ENCODE data around the gene MCOLN2. TPM values are rescaled to one million over a fixed set of nuclear protein-coding genes. Genes with fewer than 3 reads are reported as not detected.

The MCOLN2 gene
- total RNA-seq, 2 experiments from 2014 or later: 7.4 to 8.4 TPM

GRCh38 chr1:84933011-84933611 is 63.8 kb downstream of the MCOLN2 start:
- intact Hi-C loops (cut with micrococcal nuclease): loop anchor here (10.0 kb wide), 1 partner anchor 1028 kb away; no protein-coding TSS in a partner anchor
- DNase-seq: no peak
- Mint-ChIP-seq H3K9me3 (no peaks in the 10 kb centered on the region), H3K27ac (no peak overlapping the region), H3K4me1 (ENCODE audit: low read depth) (peaks cover 16% of the 10 kb centered on the region), H3K36me3 (ENCODE audit: low read depth) (no peaks in the 10 kb centered on the region), H3K27me3 (ENCODE audit: low read depth) (no peaks in the 10 kb centered on the region), H3K4me3 (no peak overlapping the region)
- CTCF ChIA-PET: interaction anchor here (1.0 to 4.4 kb wide), 5 partner anchors 12 to 179 kb away, joined by 3 to 39 read pairs (median 3); no protein-coding TSS in a partner anchor

DNA sequence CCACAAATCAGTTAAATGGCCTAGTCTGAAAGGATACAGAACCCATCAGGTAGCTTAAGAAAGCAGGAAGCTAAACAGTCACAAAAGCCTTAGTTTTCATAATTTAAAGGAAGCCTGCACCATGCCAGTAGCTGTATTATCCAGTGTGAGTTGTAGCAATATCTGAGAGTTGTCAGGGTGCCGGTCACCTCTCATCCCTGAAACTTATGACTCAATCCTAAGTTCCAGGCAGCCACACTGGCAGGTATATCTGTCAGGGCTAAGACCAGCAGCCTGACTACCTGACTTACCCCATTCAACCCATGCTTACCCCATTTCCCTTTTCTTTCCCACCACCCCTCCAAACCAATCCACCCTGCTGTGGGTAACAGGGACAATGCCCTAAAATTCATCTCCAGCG is 66.1 kb downstream of the MCOLN2 start:
- CTCF ChIA-PET: interaction anchor here (1.2 to 1.3 kb wide), 3 partner anchors 159 to 324 kb away, joined by 3 to 4 read pairs (median 3); no protein-coding TSS in a partner anchor
- intact Hi-C loops (cut with micrococcal nuclease): loop anchor here (10.0 kb wide), 1 partner anchor 1026 kb away; no protein-coding TSS in a partner anchor
- no peak overlapping the region for H3K27ac Mint-ChIP-seq

DNA sequence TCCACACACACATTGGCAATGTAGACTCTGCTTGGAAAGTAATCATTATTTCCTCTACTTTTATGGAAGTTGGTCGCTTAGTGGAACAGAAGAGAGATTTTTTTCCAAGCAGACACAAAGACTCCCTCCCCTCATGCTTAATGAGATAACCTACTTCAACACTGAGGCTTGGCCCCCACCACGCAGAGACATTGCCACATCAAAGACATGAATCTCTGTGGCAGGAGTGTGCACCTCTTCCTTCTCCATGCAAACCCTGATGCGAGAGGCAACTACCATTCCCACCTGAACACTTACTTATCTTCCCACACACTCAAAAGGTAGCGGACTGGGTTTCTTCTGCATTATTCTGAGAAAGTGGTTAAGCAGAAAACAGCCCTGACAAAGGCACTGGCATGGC is 66.6 kb downstream of the MCOLN2 start:
- no peak overlapping the region for H3K4me3 Mint-ChIP-seq
- no peak overlapping the region for H3K27ac Mint-ChIP-seq
- no peak for DNase-seq
- H3K36me3 Mint-ChIP-seq (ENCODE audit: low read depth): no peaks in the 10 kb centered on the region
- CTCF ChIA-PET: interaction anchor here (1.3 kb wide), 1 partner anchor 324 kb away, joined by 4 read pairs; no protein-coding TSS in a partner anchor
- no peaks in the 10 kb centered on the region for H3K27me3 Mint-ChIP-seq (ENCODE audit: low read depth)
- intact Hi-C loops (cut with micrococcal nuclease): loop anchor here (10.0 kb wide), 1 partner anchor 1026 kb away; no protein-coding TSS in a partner anchor
- H3K9me3 Mint-ChIP-seq: no peaks in the 10 kb centered on the region
- peaks cover 12% of the 10 kb centered on the region for H3K4me1 Mint-ChIP-seq (ENCODE audit: low read depth)

More for the DNA sequence above, 66.1 kb downstream of the MCOLN2 start:
- no peak for DNase-seq
- H3K9me3 Mint-ChIP-seq: no peaks in the 10 kb centered on the region
- H3K27me3 Mint-ChIP-seq (ENCODE audit: low read depth): no peaks in the 10 kb centered on the region
- H3K36me3 Mint-ChIP-seq (ENCODE audit: low read depth): no peaks in the 10 kb centered on the region
- peaks cover 12% of the 10 kb centered on the region for H3K4me1 Mint-ChIP-seq (ENCODE audit: low read depth)
- no peak overlapping the region for H3K4me3 Mint-ChIP-seq

- Mint-ChIP-seq H3K4me3 (no peak overlapping the region), H3K27me3 (ENCODE audit: low read depth) (no peaks in the 10 kb centered on the region), H3K27ac (no peak overlapping the region), H3K4me1 (ENCODE audit: low read depth) (peaks cover 12% of the 10 kb centered on the region), H3K36me3 (ENCODE audit: low read depth) (no peaks in the 10 kb centered on the region), H3K9me3 (no peaks in the 10 kb centered on the region)
- no peak for DNase-seq
- intact Hi-C loops (cut with micrococcal nuclease): no loop called here
- CTCF ChIA-PET: interaction anchor here (0.7 to 1.4 kb wide), 6 partner anchors 9 to 487 kb away, joined by 3 to 7 read pairs (median 4); no protein-coding TSS in a partner anchor
Observed at GRCh38 chr1:84929581-84929980, 67.3 kb downstream of the MCOLN2 start.

GRCh38 chr1:84928979-84929378 is 67.9 kb downstream of the MCOLN2 start:
- no peak overlapping the region for H3K27ac Mint-ChIP-seq
- H3K36me3 Mint-ChIP-seq (ENCODE audit: low read depth): no peaks in the 10 kb centered on the region
- CTCF ChIA-PET: interaction anchor here (0.6 to 1.4 kb wide), 5 partner anchors 10 to 157 kb away, joined by 3 to 7 read pairs (median 4); no protein-coding TSS in a partner anchor
- no peaks in the 10 kb centered on the region for H3K27me3 Mint-ChIP-seq (ENCODE audit: low read depth)
- peaks cover 12% of the 10 kb centered on the region for H3K4me1 Mint-ChIP-seq (ENCODE audit: low read depth)
- intact Hi-C loops (cut with micrococcal nuclease): no loop called here
- no peak overlapping the region for H3K4me3 Mint-ChIP-seq
- no peak for DNase-seq
- H3K9me3 Mint-ChIP-seq: no peaks in the 10 kb centered on the region

GRCh38 chr1:84923317-84923716 is 73.6 kb downstream of the MCOLN2 start:
- DNase-seq: no peak
- Mint-ChIP-seq H3K27me3 (ENCODE audit: low read depth) (no peaks in the 10 kb centered on the region), H3K4me1 (ENCODE audit: low read depth) (no peaks in the 10 kb centered on the region), H3K4me3 (no peak overlapping the region), H3K27ac (no peak overlapping the region), H3K36me3 (ENCODE audit: low read depth) (no peaks in the 10 kb centered on the region), H3K9me3 (no peaks in the 10 kb centered on the region)
- intact Hi-C loops (cut with micrococcal nuclease): no loop called here
- CTCF ChIA-PET: interaction anchor here (1.2 to 2.0 kb wide), 3 partner anchors 12 to 141 kb away, joined by 6 to 9 read pairs (median 9); no protein-coding TSS in a partner anchor

GRCh38 chr1:84920159-84920558 is 76.8 kb downstream of the MCOLN2 start:
- no peaks in the 10 kb centered on the region for H3K36me3 Mint-ChIP-seq (ENCODE audit: low read depth)
- no peaks in the 10 kb centered on the region for H3K9me3 Mint-ChIP-seq
- no peak for DNase-seq
- intact Hi-C loops (cut with micrococcal nuclease): no loop called here
- CTCF ChIA-PET: no interaction called here
- no peaks in the 10 kb centered on the region for H3K27me3 Mint-ChIP-seq (ENCODE audit: low read depth)
- no peak overlapping the region for H3K27ac Mint-ChIP-seq
- H3K4me1 Mint-ChIP-seq (ENCODE audit: low read depth): no peaks in the 10 kb centered on the region
- H3K4me3 Mint-ChIP-seq: no peak overlapping the region

DNA sequence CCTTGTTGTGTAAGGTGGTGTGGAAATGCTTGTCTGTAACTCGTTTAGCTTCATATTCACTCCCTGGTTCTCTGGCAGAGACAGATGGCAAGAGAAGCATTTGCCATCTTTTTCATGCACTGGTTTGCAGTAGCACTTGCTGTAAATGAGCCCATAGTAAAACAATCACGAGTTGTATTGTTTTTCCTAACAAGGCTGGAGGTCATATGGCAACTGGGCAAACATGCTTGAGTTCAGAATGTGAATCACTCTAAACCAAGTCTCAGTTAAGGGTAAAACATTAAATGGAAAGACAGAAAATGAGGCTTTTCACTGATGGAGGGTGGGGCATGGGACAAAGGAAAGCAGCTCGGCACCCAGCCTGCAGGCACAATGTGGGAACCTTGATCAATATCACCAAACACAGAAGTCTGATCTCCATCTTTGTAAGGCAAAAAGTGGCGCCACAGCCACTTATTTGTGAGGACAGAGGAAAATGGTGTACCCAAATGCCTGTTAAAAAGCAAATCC is 77.4 kb downstream of the MCOLN2 start:
- intact Hi-C loops (cut with micrococcal nuclease): no loop called here
- CTCF ChIA-PET: interaction anchor here (0.8 kb wide), 1 partner anchor 25 kb away, joined by 3 read pairs; no protein-coding TSS in a partner anchor
- H3K27me3 Mint-ChIP-seq (ENCODE audit: low read depth): no peaks in the 10 kb centered on the region
- H3K36me3 Mint-ChIP-seq (ENCODE audit: low read depth): no peaks in the 10 kb centered on the region
- no peak overlapping the region for H3K4me3 Mint-ChIP-seq
- no peak overlapping the region for H3K27ac Mint-ChIP-seq
- no peaks in the 10 kb centered on the region for H3K9me3 Mint-ChIP-seq
- H3K4me1 Mint-ChIP-seq (ENCODE audit: low read depth): no peaks in the 10 kb centered on the region
- no peak for DNase-seq

DNA sequence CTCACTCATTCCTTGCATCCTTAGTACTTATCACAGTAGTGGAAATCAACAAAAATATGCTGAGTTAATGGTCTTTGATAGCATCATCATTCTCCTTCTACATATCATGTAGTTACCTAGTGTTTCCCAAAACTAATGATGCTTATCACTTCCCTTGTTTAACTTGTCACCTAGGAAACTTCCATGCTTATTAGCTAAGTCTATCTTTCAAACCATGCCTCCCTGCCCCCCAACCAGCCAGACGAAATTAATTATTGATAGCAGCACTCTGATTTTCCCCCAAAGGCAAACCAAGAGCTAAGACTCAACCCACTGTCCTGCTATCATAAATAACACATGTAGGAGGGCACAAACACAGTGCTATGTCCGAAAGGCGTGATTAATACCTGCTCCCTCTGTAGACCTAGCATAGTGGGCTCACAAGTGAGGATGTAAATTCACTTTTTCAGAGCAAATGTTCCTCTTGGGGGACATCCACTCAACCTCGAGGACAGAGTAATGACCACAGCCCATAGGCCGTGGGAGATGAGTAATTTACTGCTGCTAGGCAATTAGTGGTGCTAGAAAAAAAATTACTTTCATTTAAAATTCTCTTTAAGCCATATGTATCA is 78.1 kb downstream of the MCOLN2 start:
- H3K9me3 Mint-ChIP-seq: no peaks in the 10 kb centered on the region
- CTCF ChIA-PET: interaction anchor here (0.8 kb wide), 1 partner anchor 26 kb away, joined by 3 read pairs; no protein-coding TSS in a partner anchor

GRCh38 chr1:84916897-84917296 is 80.0 kb downstream of the MCOLN2 start:
- CTCF ChIA-PET: no interaction called here
- no peaks in the 10 kb centered on the region for H3K36me3 Mint-ChIP-seq (ENCODE audit: low read depth)
- DNase-seq: no peak
- no peak overlapping the region for H3K4me3 Mint-ChIP-seq
- intact Hi-C loops (cut with micrococcal nuclease): no loop called here
- H3K4me1 Mint-ChIP-seq (ENCODE audit: low read depth): no peaks in the 10 kb centered on the region
- H3K27ac Mint-ChIP-seq: no peak overlapping the region
- no peaks in the 10 kb centered on the region for H3K9me3 Mint-ChIP-seq
- no peaks in the 10 kb centered on the region for H3K27me3 Mint-ChIP-seq (ENCODE audit: low read depth)

More for the DNA sequence above, 78.1 kb downstream of the MCOLN2 start:
- no peak overlapping the region for H3K27ac Mint-ChIP-seq
- H3K36me3 Mint-ChIP-seq (ENCODE audit: low read depth): no peaks in the 10 kb centered on the region
- H3K4me3 Mint-ChIP-seq: no peak overlapping the region
- H3K4me1 Mint-ChIP-seq (ENCODE audit: low read depth): no peaks in the 10 kb centered on the region
- no peak for DNase-seq
- H3K27me3 Mint-ChIP-seq (ENCODE audit: low read depth): no peaks in the 10 kb centered on the region
- intact Hi-C loops (cut with micrococcal nuclease): no loop called here

DNA sequence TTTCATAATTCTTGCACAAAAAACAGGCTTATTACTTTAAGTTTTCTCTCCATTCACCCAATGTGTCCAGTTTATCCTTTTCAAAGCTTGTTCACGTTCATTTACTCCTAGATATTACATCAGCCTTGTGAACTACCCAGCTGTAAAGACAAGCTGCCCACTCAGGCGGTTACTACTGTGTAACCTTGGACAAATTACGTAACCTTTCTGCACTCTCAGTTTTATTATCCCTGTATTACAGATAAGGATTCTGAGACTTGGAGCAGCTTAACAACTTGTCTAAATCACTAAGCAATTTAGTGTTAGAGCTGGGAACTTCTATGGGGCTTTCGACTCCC is 83.4 kb downstream of the MCOLN2 start:
- no peak overlapping the region for H3K4me3 Mint-ChIP-seq
- H3K4me1 Mint-ChIP-seq (ENCODE audit: low read depth): no peaks in the 10 kb centered on the region
- CTCF ChIA-PET: interaction anchor here (0.6 kb wide), 1 partner anchor 342 kb away, joined by 3 read pairs; no protein-coding TSS in a partner anchor
- no peak overlapping the region for H3K27ac Mint-ChIP-seq
- H3K27me3 Mint-ChIP-seq (ENCODE audit: low read depth): peaks cover 4% of the 10 kb centered on the region
- no peaks in the 10 kb centered on the region for H3K36me3 Mint-ChIP-seq (ENCODE audit: low read depth)
- no peak for DNase-seq
- H3K9me3 Mint-ChIP-seq: no peaks in the 10 kb centered on the region
- intact Hi-C loops (cut with micrococcal nuclease): no loop called here

DNA sequence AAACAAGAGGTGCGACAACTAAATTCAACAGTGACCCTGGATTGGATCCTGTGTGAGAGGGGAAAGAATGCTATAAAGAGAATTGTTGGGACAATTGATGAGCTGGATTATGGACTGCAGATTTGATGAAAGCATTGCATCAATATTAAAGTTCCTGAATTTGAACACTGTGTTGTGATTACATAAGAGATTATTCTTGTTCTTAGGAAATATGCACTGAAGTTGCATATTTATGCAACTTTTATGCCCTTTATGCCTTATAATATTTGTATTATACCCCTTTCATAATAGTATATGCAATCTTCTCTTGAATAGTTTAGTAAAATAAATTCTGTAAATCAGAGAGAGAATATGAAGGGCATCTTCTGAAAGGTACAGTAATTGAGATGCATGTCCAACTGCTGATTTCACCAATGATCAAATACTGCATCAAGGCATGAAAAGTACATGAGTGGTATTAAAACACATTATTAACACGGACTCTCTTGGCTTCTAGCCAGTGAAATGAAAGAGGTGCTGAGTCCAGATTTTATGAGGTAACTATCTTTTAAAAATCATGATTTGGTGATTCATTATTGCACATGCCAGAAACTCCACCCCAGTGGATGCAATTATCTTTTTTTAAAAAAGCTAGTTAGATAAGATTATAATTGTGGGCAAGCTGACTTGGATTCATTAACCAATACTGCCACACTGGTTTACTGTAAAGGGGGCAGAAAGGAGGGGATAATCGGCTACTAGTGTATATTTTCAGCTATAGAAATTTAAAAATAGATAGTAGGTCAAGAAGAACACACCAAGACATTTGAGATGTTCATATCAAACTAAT is 84.0 kb downstream of the MCOLN2 start:
- CTCF ChIA-PET: interaction anchor here (0.6 kb wide), 1 partner anchor 342 kb away, joined by 3 read pairs; no protein-coding TSS in a partner anchor
- Mint-ChIP-seq H3K27ac (no peak overlapping the region), H3K27me3 (ENCODE audit: low read depth) (peaks cover 4% of the 10 kb centered on the region), H3K4me1 (ENCODE audit: low read depth) (no peaks in the 10 kb centered on the region), H3K9me3 (no peaks in the 10 kb centered on the region), H3K4me3 (no peak overlapping the region), H3K36me3 (ENCODE audit: low read depth) (no peaks in the 10 kb centered on the region)
- DNase-seq: no peak
- intact Hi-C loops (cut with micrococcal nuclease): no loop called here
